ENCODE measurements around the gene ADCYAP1R1.

The ADCYAP1R1 gene

GRCh38 chr7:31092606-31093005 lies 40.5 kb downstream of the ADCYAP1R1 start:
- no peak for DNase-seq

GRCh38 chr7:31093282-31093681 lies 41.2 kb downstream of the ADCYAP1R1 start:
- DNase-seq: no peak

GRCh38 chr7:31094271-31094670 lies 42.2 kb downstream of the ADCYAP1R1 start:
- no peak for DNase-seq

GRCh38 chr7:31095286-31096197 lies 43.4 kb downstream of the ADCYAP1R1 start:
- DNase-seq: no peak

- DNase-seq: no peak
Observed at GRCh38 chr7:31096198-31096876, 44.2 kb downstream of the ADCYAP1R1 start.

GRCh38 chr7:31096877-31097258 lies 44.8 kb downstream of the ADCYAP1R1 start:
- no peak for DNase-seq

GRCh38 chr7:31098642-31099360 lies 46.7 kb downstream of the ADCYAP1R1 start:
- DNase-seq: no peak

GRCh38 chr7:31099451-31100444 lies 47.6 kb downstream of the ADCYAP1R1 start:
- no peak for DNase-seq

GRCh38 chr7:31100445-31100844 lies 48.3 kb downstream of the ADCYAP1R1 start:
- DNase-seq: no peak

GRCh38 chr7:31100871-31101270 lies 48.8 kb downstream of the ADCYAP1R1 start:
- DNase-seq: no peak

GRCh38 chr7:31101544-31101943 lies 49.4 kb downstream of the ADCYAP1R1 start:
- DNase-seq: no peak

- DNase-seq: no peak
Observed at GRCh38 chr7:31102151-31102972, 50.3 kb downstream of the ADCYAP1R1 start.

GRCh38 chr7:31102973-31103850 lies 51.1 kb downstream of the ADCYAP1R1 start:
- no peak for DNase-seq

- DNase-seq: no peak
Observed at GRCh38 chr7:31104361-31105255, 52.5 kb downstream of the ADCYAP1R1 start.

GRCh38 chr7:31105256-31105950 lies 53.3 kb downstream of the ADCYAP1R1 start:
- DNase-seq: no peak

GRCh38 chr7:31106303-31107105 lies 54.4 kb downstream of the ADCYAP1R1 start:
- no peak for DNase-seq

All from midbrain (tissue), 1 donor.